GM18909 (cell line): ENCODE measurements around the gene GDF3.
"Not testable (repeated sequence)": the region's sequence is repeated elsewhere in the genome, so short reads cannot be mapped to it uniquely, and the experiment has no call there.

Experiments
- ATAC-seq: cut with Tn5 transposase; IDR thresholded peaks from one replicate; pipeline ENCODE4 v1.9.1; 2021; ENCODE audit warnings: mild to moderate bottlenecking; ENCODE audit not compliant: unreplicated experiment, poor library complexity

Gene GDF3

DNA sequence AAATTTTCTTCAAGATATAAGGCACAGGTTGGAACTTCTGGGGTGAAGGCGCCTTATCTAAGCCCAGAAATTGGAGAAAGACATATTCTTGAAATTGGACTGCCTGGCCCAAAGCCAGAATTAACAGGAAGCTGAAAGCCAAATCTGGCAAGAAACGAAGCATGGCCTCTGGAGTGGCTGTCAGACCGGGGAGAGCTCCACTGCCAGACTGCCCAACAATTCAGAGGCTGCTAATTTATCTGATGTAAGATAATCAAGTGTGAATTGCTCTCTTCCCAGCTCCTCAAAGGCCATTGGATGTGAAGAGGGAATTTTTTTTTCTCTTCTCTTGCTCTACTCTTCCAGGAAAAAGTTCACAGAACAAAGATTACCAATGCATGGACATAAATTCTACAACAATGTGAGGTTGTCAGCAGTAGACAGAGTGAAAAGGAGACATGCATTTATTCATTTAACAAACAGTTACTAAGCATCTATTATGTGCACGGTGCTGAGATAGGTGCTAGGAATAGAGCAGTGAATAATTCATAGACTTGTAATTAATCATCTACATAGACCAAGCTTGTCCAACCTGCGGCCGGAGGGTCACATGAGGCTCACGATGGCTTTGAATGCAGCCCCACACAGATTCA, at the start of gene GDF3:
Gene GDF3 (minus strand): TSS at position 210 of the 632 bp plus-strand sequence. CDS start 47 bp downstream, at position 163.
- no peak for ATAC-seq

DNA sequence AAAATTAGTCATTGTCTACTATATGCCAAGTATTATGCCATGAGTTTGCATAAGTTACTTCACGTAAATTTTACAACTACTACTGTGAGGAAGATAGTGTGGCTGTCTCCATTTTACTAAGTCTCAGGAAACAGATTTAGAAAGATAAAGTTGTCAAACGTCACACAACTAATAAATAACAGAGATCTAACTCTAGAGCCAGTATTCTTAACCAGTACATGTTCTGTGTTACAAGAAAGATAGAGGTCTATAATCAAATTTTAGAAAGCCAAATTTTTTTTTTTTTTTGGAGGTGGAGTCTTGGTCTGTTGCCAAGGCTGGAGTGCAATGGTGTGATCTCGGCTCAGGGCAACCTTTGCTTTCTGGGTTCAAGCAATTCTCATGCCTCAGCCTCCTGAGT, 37.4 kb upstream of the GDF3 start:
- ATAC-seq: no peak

DNA sequence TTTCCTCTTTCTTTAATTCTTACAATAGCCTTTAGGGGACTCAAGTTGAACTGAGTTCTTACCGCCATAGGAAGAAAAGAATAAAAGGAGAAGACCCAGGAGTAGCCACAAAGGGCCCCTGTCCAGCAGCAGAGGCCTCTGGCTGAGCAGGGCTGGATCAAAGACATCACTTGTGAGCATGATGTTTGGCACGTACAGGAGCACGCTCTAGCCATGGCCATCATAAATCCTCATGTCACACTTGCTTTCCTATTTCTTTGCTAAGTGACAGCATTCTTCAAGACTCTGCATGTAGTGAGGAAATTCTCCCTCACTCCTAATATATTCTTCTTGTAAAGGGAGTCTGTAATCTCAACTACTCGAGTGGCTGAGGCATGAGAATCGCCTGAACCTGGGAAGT, 35.9 kb upstream of the GDF3 start:
- no peak for ATAC-seq

DNA sequence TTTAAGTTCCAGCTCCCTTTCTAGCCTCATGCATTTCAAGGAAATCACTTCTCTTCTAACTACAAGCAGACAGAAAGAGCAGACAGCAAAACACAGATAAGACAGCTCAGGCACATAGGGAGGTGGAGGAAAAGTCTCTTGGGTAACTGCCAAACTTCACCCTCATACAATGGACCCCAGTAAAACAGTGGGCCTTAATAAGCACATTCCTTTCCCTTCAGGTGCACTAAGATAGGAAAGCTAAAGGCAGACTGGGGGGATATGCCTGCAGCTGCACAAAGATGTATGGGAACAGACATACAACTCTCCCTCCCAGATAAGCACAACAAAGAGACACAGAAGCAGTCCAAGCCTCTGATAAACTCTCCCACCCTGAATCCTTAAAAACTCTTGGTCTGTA, 35.4 kb upstream of the GDF3 start:
- ATAC-seq: not testable (repeated sequence)

DNA sequence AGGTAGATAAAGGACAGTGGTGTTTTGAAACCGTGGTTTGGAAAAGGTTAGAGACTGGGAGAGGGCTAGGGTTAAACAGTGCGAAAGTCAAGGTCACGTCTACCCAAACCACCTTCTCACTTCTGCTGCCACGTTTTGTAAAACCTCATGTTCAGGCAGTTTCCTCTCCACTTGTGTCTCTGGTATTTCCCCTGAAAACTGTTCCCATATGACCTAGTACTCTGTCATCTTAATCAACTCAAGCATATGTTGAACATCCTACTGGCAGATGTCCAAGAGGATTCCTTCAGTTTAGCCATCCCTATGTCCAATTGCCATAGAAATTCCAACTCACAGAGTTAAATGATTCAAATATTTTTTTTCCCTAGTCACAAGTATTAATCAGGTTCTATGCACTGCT, 34.2 kb upstream of the GDF3 start:
- no peak for ATAC-seq

DNA sequence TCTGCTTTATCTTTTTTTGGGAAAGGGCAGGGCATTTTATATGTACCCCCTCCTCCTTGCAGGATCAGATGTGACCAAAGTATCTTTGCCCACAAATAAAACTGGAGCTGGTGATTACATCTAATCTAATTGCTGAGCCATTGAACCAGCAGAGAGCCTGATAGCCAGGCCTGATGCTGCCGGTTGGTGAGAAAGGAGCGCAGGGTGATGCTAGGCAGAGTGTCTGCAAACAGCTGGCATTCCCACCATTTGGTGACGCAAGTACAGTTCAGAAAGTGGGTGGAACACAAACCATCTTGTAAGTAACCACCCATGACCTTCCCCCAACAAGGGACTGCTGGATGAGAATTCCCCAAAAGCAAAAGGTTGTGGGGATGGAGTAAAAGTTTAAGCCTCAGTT, 28.4 kb upstream of the GDF3 start:
- ATAC-seq: no peak

DNA sequence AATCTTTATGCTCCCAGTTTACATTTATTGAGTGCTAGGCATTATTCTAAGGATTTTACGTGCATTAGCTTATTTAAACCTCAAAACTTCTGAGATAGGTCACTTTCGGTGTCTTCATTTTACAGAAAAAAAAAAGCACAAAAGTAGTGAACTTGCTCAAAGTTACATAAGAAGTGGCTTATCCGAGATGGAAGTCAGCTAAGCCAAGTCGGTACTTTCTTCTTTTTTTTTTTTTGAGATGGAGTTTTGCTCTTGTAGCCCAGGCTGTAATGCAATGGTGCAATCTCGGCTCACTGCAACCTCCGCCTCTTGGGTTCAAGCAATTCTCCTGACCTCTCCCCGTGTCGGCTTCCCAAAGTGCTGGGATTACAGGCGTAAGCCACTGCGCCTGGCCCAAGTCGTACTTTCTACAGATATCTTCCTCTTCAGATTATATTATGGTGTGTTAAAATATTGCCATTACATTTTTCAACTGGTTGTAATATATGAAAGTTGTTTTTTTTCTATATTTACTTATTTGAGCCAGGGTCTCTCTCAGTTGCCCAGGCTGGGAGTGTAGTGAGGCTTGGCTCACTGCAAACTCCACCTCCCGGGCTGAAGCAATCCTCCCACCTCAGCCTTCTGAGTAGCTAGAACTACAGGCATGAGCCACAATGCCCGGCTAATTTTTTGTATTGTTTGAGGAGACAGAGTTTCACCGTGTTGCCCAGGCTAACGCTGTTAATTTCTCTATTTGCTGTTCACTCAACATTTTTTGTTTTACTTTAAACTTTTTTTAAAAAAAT, 24.6 kb upstream of the GDF3 start:
- ATAC-seq: no peak

DNA sequence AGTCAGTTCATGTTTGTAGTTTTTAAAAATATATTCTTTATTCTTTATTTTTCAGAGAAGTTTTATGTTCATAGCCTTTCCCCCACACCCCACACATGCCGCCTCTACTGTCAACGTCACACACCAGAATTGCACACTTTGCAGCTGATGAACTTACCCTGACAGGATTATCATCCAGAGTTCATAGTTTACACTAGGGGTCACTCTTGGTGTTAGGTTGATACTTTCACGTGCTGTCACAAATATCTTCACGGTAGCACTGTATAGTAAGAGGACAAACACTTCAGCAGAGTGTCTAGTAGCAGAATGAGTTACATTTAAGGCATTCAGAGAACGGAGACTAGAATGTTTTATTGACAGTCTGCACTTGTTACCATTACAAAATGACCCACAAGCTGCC, 20.8 kb upstream of the GDF3 start:
- ATAC-seq: no peak

DNA sequence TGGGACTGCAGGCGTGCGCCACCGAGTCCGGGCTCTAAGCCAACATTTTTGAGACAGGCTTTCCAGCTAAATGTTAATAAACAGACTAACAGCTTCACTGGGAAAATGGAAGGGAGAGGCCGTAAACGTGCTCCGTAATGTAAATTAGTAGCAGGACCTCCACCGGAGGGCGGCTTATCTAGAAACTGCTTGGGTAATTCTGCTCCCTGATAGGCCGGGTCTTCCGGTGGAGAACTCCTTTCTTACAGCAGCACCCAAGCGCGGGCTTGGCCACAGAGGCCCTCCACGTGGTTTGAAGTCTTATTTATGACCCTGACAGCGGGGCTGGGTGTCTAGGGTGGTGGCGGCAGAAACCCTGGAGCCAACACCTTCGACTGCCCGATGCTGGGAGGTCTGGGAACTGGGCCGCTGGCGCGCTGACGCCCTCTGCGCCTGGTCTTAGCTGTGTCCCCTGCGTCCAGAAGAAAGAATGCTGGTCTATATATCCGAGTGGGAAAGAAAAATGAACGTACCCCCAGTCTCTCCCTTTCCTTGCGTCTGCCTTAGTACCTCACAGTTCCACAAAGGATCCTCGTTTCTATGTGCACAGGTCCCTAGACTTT, 17.4 kb upstream of the GDF3 start:
- ATAC-seq: no peak

DNA sequence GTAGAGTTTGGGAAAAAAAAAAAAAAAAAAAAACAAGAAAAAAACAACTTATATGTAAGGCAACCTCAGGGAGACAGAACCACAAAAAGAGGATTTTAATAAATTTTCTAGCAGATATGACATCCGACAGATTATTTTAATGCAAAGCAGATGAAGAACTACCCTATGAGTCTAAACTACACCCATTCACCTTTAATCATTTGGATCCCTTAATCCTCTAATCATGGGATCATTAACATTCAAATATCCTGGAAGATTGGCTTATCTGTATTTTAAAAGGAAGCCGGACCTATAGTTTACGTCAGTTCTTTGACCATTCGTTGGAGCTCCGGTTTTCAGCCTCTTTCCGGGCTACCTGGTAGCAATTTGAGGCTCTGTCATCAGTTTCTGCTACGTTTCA, 15.6 kb upstream of the GDF3 start, which contains the start of gene DPPA3:
Gene DPPA3 (plus strand): TSS at position 301 of the 400 bp plus-strand sequence. CDS start 138 bp downstream, outside the sequence.
- ATAC-seq: no peak

DNA sequence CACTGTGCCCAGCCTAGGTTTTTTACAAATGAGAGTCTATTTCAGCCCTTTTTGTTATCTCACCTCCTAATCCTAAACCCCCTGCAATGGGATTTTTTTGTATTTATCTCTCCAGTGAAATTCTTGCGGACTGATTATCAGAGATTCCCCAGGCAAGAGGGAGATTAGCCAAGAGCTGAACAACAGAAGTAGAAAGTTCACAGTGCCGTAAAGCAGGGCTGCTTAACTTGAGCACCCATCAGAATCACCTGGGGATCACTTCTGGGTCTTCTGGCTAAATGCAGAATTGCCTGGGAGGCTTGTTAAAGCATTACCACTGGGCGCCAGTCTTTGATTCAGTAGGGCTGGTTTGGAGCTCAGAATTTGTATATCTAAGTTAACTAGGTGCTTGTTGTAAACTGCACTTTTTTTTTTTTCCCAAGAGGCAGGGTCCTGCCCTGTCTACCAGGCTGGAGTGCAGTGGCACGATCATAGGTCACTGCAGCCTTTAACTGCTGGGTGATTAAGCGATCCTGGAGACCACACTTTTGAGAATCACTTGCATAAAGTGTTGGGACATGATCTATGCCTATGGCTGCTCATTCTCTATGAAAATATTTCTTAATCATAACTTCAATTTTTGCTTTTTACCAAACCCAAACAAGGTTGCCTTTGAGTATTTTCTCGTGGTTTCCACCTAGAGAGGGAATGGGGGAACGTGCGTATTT, 14.5 kb upstream of the GDF3 start:
- ATAC-seq: no peak

DNA sequence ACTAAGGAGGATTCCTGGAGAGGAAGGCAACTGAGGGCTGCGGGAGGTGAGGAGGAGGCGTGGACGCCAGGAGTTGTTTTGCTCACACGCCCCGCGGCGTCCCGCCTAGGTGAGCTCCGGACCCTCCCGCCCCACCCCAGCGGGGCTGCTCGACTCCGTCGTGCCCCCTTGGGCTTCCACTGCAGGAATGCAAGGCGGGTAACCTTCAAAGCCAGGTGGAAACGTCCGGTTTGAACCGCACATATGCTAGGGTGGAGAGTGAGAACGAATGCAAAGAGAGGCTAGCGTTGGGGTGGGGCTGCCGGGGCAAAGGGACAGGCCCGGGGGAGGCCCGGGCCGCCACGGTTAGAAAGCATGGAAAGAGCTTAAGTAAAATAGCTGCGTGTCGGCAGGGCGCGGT, 10.3 kb upstream of the GDF3 start:
- ATAC-seq: no peak

DNA sequence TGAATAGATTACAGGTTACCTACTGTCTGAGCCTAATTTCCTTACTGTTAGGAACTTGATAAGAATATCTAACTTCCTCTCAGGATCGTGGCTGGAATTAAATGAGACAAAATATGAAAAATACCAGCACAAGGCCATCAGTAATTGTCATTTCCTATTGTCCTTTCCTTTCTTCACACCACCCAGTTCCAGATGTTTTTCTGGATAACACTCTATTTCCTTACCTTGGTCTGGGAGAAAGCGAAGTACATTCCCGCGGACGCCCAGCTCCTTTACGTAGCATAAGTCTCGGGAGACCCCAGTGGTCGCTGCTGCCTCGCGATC, 376 bp downstream of the GDF3 start:
- ATAC-seq: no peak

DNA sequence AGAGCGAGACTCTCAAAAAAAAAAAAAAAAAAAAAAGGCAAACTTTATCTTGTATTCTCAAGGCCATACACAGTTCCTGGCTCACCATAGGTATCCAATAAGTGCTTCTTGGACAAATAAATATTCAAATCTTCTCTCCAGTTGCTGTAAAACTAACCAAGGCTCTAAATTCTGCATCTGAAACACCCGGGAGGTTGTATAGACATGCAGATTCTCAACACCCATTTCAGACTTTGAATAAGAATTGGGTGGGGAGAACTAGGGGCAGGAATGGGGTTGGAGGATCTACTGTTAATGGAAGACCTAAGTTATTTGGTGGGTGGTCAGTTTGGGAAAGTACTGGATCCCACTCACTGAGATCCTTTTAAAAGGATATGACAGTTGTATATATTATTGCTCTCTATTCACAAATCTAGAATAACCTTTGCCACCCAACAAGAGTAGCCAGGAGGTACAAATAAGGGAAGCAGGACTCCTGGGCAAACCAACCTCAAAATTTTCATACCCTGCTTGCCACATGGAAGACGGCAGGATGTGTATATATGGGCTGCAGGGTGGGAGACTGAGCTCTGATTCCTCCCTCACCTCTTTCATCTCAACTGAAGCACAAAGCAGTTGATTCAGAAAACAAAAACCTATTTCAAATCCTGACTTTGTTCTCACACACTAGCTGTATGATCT, 879 bp downstream of the GDF3 start:
- ATAC-seq: no peak

DNA sequence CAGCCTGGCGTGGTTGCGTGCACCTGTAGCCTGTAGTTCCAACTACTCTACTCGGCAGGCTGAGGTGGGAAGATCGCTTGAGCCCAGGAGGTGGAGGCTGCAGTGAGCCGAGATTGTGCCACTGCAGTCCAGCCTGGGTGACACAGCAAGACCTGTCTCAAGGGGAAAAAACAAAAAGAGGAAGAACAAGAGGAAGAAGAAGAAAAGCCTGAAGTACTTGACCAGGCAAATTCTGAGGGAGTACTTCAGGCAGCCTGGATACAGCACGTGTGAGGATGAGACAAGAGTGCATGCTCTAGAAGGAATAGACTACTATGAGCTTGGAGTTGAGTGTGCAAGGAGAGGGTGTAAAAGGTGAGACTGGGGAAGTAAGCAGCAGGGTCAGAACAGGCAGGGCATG, 1.8 kb downstream of the GDF3 start:
- no peak for ATAC-seq

DNA sequence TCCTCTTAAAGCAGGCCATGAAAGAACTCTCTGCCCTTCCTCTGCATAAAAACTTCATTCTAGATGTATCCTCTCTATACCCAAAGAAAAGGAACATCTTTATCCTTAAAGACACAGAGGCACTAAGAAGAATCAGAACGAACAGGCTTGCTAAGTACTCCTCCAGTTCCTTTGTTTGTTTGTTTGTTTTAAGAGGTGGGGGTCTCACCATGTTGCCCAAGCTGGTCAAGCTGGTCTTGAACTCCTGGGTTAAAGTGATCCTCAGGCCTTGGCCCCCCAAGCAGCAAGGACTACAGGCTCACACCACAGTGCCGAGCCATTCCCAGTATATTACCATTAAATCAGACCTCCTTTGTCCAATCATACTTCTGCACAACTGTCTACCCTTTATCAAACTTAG, 14.0 kb downstream of the GDF3 start:
- ATAC-seq: no peak

DNA sequence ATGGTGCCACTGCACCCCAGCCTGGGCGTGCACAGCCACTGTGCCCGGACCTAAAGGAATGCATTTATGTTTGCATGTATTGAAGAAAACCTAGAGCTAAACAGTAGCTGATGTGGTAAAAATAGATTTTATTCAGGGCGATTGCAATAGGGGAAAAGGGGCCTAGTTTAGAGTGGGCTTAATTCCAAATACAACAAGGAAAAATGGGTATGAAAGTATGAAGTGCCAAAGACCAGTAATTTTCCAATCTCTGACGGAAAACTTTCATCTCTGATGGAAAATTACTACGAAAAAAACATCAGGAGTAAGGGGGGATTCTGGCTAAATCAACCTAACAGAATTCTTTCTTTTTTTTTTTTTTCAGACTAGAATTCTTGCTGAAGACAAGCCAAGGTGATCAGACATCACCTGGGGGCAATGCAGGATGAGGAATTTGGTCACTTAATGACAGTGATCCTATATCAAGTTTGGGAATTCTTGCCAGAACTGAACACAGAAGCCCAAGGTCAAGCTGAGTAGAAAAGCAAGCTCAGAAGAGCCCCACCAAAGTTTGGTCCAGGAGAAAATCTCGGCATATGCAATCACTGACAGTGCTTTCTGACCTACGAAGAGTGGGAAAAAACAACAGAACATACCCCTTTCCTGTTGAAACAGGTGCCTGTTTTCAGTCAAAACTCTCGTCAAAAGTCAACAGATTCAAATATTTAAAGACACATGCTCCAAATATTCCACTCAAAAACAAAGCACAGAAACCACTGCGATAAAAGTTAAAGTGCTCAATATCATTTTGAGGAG, 16.1 kb downstream of the GDF3 start:
- ATAC-seq: no peak

DNA sequence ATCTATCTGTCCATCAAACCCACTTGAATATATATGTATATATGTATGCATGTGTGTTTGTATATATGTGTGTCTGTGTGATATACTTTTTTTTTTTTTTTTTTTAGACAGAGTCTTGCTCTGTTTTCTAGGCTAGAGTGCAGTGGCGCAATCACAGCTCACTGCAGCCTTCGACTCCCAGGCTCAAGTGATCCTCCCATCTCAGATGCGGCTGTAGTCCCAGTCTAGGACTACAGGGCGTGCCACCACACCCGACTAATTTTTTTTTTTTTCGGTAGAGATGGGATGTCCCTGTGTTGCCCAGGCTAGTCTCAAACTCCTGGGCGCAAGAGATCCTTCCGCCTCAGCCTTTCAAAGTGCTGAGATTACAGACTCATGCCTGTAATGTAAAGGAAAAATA, 16.8 kb downstream of the GDF3 start:
- no peak for ATAC-seq

DNA sequence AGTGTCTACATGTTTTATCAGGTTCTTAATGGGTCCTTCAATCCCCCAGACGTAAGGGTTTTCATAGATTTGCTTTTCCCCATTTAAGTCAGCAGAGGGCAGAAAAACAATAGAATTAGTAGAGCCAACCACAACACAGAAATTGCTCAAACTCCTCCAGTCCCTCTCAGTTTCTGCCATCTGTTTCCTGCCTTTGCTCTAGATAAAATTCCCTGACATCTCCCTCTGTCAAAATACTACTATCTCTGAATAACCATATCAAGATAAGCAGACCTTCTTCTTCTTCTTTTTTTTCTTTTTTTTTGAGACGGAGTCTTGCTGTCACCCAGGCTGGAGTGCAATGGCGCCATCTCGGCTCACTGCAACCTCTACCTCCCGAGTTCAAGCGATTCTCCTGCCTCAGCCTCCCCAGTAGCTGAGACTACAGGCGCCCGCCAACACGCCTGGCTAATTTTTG, 18.1 kb downstream of the GDF3 start:
- ATAC-seq: not testable (repeated sequence)

DNA sequence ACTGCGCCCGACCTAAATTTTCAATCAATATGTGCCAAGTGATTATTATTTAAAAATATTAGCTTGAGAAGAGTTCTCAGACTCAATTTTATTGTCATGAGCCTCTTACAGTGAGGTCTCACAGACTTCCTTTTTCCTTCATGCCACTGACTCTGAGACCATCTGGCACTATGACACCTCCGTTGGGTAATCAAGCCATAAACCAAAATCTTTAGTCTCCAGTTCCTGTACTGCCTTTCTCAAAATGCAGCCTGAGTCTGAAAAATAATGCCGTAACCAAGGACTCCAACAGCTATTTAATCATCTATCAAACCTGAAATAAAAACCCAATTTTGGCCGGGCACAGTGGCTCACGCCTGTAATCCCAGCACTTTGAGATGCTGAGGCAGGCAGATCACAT, 20.1 kb downstream of the GDF3 start:
- ATAC-seq: not testable (repeated sequence)
